ENCODE results near the gene SLFNL1. TPM values are rescaled to one million over a fixed set of nuclear protein-coding genes. Genes with fewer than 3 reads are reported as not detected.

Gene SLFNL1
- total and polyA plus RNA-seq, 2 experiments from 2014 or later = 0.14 to 0.29 TPM

DNA sequence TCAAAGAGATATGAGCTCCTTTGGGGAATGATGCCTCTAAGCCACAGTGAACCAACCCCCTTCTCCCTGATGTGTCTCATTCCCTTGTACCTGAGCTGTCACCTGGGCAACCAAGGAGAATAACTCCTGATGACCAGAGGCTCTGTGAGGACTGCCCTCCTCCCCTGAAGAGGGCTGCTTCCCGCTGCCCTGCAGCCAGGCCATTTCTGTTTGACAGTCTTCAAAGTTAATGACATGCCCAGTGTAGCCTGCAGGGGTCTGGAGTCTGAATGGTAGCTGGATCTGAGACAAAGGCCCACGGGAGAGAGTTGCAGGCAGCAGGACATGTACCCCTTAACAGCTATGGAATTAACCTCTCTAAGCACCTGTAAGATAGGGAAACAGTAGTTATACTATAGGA lies 3.4 kb upstream of the SLFNL1 start (continued):
- TF ChIP-seq ZNF114 (CRISPR knock-in tag; IDR thresholded peaks at IDR 0.05) = no peak
- no peak for TF ChIP-seq EZH2phosphoT487 (IDR thresholded peaks at IDR 0.05; ENCODE audit: unreplicated experiment)
- TF ChIP-seq EZH2 (IDR thresholded peaks at IDR 0.05; ENCODE audit: low read depth, unreplicated experiment) = no peak
- TF ChIP-seq STAT1 (IDR thresholded peaks at IDR 0.05; ENCODE audit: unreplicated experiment) = no peak
- TF ChIP-seq CREB1 (CRISPR knock-in tag; IDR thresholded peaks at IDR 0.05; ENCODE audit: low read depth) = no peak
- TF ChIP-seq NANOG (IDR thresholded peaks at IDR 0.05; ENCODE audit: borderline replicate concordance) = no peak

DNA sequence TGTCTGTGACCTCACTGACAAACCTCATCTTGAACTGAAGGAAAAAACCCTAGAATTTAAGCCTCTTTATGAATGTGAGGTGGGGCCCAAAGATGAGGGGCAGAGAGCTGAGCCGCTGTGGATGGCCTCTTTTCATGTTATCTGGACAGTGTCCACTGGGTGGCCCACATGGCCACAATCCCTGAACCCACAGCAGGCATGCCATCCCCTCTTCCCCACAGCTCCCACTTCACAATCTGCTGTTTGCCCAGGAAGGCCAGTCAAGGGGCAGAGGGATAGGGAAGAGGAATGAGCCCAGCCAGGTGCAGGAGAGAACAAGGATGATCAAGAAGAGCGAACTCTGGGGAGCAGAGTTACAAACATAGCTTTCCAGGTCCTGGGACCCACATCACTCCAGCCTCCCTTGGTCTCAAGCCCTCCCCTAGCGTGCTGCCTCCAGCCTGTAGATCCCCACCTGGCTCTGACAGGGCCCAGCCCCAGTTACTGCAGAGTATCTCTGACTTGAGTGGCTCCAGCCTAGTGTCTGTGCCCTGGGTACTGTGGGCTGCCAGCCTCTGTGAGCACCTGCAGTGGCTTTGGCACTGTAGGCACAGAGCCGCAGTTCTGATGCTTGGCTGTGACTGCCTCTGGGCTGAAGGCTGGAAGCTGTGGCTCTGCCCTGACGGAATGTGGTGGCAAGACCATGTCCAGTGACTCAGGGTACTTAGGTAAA lies 1.9 kb upstream of the SLFNL1 start:
- H3K9me2 ChIP-seq (ENCODE audit: insufficient read depth) = no peaks in the 10 kb centered on the region
- DNase-seq (ENCODE audit: low spot score) = peak; percentile 31
- H3K79me2 ChIP-seq (replicated peaks; ENCODE audit: insufficient read depth) = no peaks in the 10 kb centered on the region
- peaks cover 17% of the 10 kb centered on the region; the same call in 1 of the 2 replicates for H3K27me3 ChIP-seq (ENCODE audit: insufficient read depth)
- H3K9me3 Mint-ChIP-seq = no peaks in the 10 kb centered on the region; the same call in 2 of the 3 replicates
- H3K4me1 ChIP-seq (ENCODE audit: insufficient read depth) = peaks cover 7% of the 10 kb centered on the region; the same call in 1 of the 2 replicates
- no peak overlapping the region for H3K4me2 ChIP-seq
- no peaks in the 10 kb centered on the region for H3K36me3 ChIP-seq (ENCODE audit: insufficient read depth)
- peaks cover 24% of the 10 kb centered on the region for H3K4me1 Mint-ChIP-seq
- H4K20me1 ChIP-seq (replicated peaks; ENCODE audit: insufficient read depth) = 0 out of 2 replicates have a peak, but pooled peaks cover 4% of the 10 kb centered on the region
- no peak overlapping the region for H3K4me3 ChIP-seq
- TF ChIP-seq, protein P1, sequence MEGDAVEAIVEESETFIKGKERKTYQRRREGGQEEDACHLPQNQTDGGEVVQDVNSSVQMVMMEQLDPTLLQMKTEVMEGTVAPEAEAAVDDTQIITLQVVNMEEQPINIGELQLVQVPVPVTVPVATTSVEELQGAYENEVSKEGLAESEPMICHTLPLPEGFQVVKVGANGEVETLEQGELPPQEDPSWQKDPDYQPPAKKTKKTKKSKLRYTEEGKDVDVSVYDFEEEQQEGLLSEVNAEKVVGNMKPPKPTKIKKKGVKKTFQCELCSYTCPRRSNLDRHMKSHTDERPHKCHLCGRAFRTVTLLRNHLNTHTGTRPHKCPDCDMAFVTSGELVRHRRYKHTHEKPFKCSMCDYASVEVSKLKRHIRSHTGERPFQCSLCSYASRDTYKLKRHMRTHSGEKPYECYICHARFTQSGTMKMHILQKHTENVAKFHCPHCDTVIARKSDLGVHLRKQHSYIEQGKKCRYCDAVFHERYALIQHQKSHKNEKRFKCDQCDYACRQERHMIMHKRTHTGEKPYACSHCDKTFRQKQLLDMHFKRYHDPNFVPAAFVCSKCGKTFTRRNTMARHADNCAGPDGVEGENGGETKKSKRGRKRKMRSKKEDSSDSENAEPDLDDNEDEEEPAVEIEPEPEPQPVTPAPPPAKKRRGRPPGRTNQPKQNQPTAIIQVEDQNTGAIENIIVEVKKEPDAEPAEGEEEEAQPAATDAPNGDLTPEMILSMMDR (conservative IDR thresholded peaks at IDR 0.05; ENCODE audit: low read depth in 2 of 2) = peak; percentile 33 to 34; a peak in 3 of 4 replicates
- TF ChIP-seq, protein P2, sequence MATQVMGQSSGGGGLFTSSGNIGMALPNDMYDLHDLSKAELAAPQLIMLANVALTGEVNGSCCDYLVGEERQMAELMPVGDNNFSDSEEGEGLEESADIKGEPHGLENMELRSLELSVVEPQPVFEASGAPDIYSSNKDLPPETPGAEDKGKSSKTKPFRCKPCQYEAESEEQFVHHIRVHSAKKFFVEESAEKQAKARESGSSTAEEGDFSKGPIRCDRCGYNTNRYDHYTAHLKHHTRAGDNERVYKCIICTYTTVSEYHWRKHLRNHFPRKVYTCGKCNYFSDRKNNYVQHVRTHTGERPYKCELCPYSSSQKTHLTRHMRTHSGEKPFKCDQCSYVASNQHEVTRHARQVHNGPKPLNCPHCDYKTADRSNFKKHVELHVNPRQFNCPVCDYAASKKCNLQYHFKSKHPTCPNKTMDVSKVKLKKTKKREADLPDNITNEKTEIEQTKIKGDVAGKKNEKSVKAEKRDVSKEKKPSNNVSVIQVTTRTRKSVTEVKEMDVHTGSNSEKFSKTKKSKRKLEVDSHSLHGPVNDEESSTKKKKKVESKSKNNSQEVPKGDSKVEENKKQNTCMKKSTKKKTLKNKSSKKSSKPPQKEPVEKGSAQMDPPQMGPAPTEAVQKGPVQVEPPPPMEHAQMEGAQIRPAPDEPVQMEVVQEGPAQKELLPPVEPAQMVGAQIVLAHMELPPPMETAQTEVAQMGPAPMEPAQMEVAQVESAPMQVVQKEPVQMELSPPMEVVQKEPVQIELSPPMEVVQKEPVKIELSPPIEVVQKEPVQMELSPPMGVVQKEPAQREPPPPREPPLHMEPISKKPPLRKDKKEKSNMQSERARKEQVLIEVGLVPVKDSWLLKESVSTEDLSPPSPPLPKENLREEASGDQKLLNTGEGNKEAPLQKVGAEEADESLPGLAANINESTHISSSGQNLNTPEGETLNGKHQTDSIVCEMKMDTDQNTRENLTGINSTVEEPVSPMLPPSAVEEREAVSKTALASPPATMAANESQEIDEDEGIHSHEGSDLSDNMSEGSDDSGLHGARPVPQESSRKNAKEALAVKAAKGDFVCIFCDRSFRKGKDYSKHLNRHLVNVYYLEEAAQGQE (IDR thresholded peaks at IDR 0.05; ENCODE audit: unreplicated experiment) = no peak
- no peak overlapping the region for H3K27ac Mint-ChIP-seq
- peaks cover 18% of the 10 kb centered on the region for H3K36me3 Mint-ChIP-seq (ENCODE audit: low read depth)
- H2AFZ ChIP-seq = no peak overlapping the region
- 0 out of 2 replicates have a peak, but pooled peaks cover 3% of the 10 kb centered on the region for H3F3A ChIP-seq (replicated peaks; ENCODE audit: low read depth)
- ATAC-seq = peak; percentile 7
- H3K27me3 Mint-ChIP-seq (ENCODE audit: insufficient read depth, low read depth, poor library complexity) = peaks cover 34% of the 10 kb centered on the region
- H3K4me3 Mint-ChIP-seq = no peak overlapping the region; the same call in 2 of the 3 replicates
- H3K27ac ChIP-seq (ENCODE audit: low read depth) = no peak overlapping the region

Data from GM23338 (cell line).